ENCODE results near the gene CCNK. TPM values are rescaled to one million over a fixed set of nuclear protein-coding genes. Genes with fewer than 3 reads are reported as not detected.

The CCNK gene
- polyA plus RNA-seq, 1 donor: 34.0 TPM

DNA sequence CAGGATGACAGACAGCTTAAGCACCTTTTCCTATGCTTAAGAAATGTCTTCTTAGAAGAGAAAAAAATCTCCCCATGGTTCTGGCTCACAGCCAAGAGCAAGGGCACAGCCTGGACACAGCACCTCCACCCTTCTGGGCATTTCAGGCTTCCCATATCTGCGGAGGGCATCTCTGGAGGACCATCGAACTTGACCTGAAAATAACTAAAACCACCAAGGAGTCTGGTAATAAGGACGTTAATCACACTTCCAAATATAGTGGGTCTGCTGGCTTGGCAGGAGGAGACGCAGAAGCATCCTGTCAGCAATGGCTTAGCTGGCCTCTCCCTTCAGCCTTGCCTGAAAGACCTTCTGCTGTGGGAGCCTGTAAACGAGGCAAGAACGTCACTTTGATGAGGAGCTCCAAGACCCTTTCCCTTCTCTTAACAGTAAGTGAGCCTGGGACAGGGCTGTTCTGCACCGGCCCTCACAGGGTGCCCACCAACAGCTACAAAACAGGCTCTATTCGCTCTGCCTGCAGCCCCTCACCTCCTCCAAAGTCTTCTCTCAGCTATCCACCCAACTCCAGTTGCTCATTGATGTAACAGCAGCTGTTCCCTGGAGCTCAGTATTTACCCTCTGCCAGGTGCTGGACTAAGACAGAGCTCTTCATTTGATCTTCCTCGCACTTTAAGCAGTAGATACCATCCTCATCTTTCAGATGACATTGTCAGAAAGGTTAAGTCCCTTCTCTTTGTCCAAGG, 13.7 kb upstream of the CCNK start:
- DNase-seq: no peak

DNA sequence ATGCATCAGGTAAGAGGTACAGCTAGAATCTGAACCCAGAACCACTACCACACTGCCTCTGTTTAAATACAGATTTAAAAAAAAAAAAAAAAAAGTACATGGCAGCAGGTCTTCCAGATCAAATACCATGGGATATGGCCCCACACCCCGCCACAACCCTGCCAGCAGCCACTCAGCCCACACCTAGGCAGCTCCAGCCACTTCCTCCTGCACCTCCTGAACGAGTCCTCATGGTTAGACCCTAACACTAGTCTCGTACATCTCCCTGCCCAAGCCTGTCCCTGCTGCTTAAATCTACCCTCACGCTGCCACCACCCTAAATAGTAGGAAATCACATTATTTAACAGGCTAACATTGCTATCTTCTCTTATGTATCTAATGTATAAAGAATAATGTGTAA, 13.1 kb upstream of the CCNK start:
- DNase-seq: no peak

DNA sequence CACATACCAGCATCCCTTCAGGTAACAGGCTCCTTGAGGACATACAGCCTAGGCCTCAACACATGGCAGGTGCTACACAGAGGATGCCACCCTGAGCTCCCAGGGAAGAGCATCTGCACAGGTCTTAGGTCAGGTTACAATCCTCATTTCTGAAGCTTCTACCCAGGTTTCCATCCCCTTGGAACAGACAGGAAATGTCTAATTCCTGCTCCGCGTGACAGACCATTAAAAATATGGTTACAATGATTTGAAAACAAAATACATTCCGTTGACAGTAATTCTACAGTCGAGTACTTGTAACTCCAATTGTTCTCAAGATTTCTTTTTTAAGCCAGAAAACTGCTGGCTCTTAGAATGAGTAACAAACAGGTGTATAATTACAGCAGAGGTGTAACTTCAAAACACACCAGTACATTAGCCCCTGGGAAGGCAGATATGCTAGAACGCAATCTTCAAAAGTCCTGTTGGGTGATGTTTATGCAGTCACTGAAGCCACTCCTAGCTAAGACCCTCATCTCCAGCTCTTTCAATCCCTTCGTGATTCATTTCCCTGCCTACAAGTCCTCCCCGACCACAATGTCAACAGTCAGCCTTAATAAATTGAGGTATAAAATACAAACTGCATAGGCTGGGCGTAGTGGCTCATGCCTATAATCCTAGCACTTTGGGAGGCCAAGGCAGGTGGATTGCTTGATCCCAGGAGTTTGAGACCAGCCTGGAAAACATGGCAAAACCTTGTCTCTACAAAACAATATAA, 12.2 kb upstream of the CCNK start:
- DNase-seq: no peak

DNA sequence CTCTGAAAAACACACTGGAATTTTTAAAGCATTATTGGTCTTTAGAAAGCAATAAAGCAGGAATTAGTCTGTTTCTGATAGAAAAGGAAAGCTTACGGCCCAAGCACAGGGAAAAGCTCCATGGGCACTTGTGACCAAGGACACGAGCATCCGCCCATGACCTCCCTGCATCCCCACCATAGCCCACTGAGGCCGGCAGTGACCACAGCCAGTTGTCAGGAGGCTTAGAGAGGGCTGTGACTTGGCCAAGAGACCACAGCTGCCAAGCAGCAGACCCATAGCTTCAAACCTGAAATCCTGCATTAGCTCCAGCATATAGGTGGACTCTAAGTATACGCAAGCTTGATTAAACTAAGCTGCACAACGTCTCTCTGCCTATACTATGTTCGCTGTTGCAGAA, 9.5 kb upstream of the CCNK start:
- no peak for DNase-seq

DNA sequence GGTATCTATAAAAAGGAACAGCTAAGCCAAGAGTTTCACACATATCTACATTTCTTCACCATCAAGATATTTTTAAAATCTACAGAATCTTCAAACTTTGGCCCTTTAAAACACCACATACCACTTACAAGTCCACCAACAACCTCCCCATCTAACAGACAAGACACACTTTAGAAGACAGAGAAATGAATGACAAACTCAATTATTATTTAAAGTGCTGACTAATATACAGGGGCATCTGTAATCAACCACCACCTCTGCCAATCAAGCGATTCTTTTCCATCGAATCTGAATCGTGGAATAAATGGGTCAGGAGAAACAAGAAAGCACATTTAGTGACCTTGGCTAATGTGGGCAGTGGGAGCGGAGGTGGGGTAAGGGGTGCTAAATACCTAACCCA, 8.3 kb upstream of the CCNK start:
- DNase-seq: no peak

DNA sequence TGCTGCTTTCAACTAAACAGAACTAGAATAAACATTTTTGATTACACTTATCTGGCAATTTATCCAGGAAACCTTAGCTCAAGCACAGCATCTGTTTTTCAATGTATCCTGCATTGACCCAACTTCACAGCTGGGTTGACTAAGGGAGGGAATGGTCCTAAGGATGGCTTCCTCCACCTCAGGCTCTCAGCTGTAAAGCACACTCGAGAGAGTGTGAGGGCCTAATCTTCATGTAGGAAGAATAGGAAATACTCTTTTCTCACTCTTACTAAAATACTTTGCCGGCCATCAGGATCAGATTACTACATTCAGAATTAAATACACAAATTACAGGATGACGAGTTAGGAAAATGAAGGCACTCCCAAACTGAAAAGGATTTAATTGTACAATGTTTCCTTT, 7.8 kb upstream of the CCNK start:
- DNase-seq: no peak

DNA sequence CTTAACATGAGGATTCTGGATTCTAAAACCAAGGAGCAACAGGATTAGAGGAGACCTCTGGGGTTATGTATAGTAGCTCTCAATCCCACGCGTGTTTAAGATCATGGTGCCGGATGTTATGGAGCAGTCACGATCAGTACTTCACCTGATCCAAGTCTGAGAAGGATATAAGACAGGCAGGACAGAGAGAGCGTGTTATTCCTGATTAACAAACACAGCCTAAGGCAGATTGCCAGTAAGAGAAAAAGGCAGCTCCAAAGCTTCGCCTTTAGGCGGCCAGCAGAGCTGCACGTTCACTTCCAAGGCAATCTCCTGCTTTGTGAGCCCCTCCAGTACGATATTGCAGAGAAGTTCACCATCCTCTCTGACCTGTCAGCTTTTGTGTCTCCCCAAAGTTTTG, 6.0 kb upstream of the CCNK start:
- no peak for DNase-seq

DNA sequence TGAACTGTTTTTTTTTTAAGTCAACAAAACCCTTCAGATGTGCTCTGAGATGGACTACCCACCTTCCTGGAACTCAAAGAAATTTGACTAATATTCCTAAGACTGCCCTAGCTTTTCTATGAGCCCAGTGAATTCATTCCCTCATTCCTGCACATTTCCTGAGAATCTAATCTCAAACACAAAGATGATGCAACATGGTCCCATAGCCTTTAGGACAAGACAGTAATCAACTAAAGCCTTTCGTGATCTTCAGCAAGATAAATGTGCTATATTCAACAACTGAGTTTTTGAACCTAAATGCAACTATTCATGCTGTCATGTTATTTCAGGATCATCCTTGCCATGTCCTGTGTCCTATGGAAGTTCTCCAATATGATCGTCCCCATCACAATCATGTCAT, 5.5 kb upstream of the CCNK start:
- DNase-seq: no peak

DNA sequence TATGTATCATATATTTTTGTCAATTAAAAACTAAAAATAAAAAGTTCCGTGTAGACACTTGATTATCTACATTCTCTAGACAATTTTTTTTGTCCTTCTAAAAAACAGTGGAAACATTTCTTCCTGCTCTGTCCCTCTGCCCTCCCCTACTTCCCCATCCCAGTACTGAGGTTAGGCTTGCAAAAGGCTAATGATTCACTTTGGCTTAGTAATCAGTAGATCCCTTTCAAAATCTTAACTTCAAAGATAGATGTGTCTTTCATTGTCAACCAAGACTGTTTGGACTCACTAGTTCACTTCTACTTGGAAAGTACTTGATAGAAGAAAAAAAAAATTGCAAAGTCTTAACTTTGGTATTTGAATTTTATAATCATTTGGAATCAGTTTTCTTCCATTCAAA, 4.3 kb upstream of the CCNK start:
- DNase-seq: no peak

DNA sequence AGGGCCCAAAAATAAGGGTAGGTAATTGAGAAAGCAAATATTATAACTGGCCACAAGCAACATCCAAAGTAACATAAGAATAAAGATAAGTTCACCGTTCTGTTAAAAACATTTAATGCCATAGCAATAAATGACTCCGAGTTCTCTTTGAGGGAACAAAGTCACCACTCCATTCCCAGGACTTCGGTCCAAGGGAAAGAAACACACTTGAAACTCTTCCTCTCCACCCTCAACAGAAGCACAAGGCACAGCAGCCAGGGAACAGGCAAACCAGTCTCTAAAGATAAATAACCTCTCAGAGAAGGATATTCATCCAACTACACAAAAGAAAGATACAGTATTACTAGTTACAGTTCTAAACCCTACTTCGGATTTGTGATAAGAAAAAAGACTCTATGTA, 3.1 kb upstream of the CCNK start:
- no peak for DNase-seq

DNA sequence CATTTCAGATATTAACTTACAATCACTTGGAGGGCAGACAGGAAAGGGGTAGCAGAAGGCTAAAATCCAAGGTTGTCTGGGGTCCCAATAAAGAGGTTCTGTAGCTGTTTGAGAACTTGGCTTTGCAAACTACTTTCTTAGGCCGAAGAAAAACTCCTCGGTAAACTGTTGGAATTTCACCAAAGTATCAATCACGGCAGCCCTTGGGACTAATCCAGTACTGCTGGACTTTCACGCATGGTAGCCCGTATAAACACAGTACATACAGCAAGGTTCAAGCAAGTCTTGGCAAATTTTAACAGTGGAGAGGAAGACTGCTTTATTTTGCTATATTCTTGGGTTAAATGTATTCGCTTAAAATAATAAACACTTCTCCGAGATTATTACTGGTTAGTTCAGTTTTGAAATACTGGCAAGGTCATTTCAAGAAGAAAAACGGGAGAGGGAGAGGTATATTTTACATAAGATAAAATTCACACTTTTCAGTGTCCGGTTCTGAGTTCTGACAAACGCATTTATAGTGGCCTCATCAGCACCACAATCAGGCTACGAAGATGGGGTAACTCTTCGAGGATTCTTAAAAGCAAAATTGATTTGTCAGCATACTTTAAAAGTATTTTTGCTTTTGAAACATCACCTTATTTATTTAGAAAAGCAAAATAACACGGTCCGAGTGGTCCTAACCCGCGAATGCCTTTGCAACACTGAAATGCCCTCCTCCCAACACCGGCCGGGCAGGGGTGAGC, 1.9 kb upstream of the CCNK start:
- DNase-seq: no peak

DNA sequence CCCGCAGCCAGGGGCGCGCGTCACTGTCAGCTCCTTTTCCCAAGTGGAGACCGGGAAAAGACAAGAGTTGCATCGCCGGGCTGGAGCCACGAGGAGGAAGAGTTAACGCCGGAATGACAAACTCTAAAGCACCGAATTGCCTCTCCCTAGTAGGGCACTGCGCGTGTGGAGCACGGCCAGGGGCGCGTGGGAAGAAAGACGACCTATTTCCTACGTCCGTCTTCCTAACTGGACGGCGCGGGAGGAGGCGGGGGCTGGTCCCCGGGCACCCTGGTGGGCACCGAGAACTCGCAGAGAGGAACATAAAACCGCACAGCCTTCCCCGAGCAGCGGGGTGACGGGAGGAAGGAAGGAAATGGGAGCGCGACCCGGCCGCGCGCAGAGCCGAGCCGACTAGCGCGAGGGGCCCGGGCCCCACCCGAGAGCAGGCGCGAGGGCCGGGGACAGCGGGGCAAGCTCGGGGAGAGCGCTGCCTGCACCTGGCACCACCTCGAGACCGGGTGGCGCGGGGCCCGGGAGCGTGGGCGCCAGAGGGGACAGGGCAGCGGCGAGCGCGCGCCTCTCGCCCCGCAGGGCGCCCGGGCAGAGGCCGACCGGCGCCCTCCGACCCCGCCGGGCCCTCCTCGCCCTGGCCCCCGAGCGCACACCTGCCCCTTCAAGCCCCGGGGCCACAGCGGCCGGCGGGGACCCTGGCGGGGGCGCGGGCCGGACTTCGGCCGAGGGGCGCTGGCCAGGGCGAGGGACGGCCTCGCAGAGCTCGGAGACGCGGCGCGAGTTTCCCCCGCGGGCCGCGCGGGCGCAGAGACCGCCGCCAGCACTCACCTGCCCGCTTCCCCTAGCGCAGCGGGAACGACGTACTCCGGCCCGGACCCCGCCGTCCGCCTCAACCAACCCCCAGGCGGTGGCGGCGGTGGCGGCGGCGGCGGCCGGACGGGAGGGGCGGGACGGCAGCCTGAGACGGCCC, 1.0 kb upstream of the CCNK start, which contains the start of gene SETD3:
Gene SETD3 (minus strand): TSS at position 954 of the 964 bp plus-strand sequence. CDS start 15,054 bp downstream, outside the sequence.
- peak; percentile 51 for DNase-seq

DNA sequence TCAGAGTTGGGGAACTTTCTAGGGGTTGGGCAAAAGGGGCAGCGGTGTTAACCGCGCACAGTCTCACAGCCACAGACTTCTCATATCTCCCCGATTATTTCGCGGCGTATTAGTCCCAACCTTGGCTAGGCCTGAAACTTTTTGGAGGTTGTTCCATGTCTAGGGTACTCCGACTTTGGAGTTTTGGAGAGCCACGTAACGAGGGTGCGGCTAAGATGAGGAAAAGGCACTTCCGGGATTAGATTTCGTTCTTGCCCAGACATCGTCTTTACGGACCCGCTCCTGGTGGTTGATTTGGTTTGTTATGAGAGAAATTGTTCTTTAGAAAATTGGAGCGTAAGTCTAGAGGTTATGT, 513 bp downstream of the CCNK start:
- peak; percentile 32 for DNase-seq

DNA sequence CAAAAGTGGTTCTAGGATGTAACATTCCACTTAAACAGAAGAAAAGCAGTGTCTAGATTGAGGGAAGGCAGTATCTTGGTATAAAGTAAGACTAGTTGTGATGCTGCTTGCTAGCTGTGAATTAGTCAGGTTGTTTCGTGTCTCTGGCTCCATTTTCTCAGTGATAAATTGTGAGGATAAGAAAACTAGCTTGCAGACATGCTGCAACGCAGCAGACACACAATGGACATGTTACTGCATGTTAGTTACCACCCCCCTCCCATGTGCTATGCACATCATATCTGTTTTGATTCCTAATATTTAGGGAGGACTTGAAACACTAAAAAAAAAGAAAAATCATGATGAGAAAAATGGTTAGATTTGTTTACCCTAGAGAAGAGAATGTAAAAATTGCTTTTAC, 2.9 kb downstream of the CCNK start:
- no peak for DNase-seq

DNA sequence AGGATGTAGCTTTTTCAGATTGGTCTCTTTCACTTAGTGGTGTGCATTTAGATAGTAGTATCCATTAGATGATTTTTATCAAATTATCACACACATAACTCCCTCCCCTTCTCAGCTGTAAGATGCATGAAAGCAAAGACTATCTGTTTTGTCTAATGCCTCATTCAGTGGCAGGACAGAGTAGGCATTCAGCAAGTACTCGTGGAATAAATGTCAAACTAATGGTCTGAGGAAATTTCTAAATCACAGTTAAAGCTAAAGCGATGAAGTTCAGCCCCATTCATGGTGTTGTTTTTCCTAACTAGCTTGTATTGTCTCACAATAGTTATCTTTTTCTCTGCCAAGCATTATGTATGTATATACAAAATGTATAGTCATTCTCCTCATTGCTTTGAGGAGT, 16.1 kb downstream of the CCNK start:
- DNase-seq: no peak

DNA sequence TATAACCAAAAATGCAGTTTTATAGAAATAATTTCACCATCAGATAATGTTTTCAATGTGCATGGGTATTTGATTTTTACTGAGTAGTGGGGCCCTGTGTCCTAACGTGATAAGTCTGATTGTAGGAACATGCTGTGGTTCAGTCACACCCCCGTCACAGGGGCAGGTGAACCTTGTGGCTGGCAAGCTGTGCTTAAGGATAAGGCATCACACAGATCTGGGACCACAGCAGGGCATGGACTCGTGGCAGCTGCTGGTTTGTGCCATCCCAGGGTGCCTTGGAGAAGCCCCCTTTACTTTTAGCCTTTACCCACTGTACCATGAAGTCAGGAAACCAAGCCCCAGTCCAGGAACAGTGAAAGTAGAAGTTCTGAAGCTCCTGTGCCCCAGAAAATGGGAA, 16.7 kb downstream of the CCNK start:
- no peak for DNase-seq

DNA sequence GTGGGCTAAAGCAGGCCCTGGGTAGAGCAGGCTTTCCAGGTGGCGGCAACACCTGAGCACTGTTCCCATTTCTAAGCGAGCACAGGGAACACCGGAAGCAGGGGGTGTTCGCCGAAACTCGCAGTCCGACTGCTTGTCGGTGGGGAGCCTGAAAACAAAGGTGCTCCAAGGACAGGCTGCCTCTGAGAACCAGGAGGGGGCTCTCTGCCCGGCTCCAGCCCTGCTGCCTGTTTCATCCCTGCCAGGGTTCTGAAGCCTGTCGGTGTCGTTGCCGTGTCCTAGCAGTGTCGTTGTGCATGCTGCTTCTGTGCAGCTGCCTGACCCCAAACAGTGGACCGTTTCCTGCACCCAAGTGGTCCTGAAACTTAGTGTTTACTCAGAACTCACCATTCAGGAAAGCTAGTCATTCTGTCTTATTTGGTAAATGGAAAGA, 21.8 kb downstream of the CCNK start:
- no peak for DNase-seq

DNA sequence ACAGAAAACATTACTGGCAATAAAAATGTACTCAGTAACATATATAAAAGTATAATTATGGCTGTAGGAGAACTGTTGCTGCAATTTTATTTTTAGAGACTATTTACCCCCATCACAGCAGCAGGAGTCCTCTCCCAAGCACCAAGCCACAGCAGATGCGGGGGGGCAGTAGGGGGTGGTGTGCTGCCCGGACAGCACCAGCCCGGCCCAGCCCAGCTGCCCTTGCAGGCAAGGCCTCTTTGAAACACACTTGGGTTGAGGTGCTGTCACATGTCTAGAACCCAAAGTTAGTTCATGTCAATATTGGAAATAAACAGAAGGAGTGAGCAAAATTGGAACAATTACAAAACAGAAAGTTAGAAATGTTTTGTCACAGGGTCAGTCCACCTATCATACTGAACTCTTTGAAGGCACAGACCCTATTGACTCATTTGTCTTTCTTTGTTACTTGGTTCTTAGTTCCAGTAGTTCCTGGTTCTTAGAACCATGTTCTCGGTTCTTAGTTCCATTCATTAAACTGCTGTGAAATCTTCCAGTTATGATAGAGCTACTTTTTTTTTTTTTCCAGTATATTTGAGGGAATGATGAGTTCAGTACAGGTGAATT, 22.7 kb downstream of the CCNK start:
- no peak for DNase-seq

DNA sequence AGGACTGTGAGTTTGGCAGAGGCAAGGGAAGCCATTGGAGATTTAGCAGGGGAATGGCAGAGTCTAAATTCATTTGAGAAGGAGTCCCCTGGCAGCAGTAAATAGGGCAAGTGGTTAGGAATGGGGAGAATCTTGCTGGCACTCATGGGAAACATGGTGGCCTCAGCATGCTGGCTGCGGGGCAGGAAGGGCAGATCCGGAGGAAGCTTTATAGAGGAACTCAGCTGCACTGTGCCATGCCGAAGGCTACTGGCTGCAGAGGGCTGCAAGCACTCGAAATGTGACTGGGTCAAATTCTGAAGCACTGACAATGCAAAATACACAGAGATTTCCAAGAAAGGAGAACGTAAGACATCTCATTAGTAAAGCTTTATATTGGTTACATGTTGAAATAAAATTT, 23.9 kb downstream of the CCNK start:
- DNase-seq: no peak

DNA sequence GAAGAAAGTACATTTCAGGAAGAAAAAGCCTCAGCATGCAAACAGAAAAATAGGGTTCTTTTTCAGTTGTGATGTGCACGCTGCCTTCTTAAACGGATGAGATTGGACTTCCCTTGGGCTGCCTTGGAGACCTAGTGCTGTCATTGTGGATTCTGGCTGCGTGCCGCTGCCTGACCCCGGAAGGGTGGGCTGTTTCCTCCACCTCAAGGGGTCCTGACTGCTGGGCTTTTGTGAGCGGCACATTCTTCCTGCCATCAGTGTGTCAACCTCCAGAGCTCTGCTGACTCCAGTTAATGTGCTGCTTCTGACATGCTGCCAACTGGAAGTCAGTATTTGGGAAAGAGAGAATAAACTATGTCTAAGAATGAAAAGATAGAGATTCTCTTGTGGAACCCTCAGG, 25.1 kb downstream of the CCNK start:
- DNase-seq: no peak

DNA sequence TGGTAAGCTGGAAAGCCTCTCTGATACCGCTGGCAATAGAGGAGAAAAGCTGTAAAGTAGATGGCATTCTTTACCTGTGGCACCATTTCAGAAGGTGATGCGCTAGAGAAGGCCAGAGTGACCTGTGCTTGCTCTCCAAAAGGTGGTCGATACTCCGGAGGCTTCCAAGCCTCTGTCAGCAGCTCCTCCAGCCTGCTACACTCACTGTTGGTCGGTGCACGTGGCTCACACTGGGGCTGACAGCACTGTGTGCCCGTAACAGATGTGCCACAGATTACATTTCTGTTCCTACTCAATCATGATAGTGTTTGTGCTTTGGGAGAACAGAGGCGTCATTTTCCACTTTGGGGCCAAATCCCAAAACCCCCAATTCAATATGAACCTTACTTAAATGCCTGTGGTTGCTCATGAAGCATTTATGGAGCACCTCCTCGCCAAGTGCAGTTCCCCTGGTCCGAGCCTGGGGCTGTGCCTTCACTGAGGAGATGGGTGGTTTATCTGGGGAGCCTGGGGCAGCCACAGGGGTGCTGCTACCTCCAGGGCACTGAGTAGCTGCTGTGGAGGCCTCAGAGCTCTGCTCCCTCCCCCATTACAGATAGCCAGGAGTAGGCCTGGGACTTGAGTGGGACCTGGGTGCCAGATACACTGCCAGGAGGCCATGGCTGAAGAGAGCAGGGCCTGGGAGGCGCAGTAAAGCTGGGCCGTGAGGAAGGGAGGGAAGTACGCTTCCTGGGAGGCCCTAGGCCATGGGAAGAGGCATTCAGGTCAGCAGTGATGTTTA, 26.8 kb downstream of the CCNK start:
- no peak for DNase-seq
